ENCODE measurements around the gene CALHM4. TPM values are rescaled to one million over a fixed set of nuclear protein-coding genes. Genes with fewer than 3 reads are reported as not detected.

CALHM4 gene
- total and polyA plus RNA-seq, 2 donors (not counting 3 experiments of a cell fraction or from before 2014, with no cell fraction given): 1.2 TPM; not detected in 1

- Histone ChIP-seq H3K27me3 (ENCODE audit: control insufficient read depth in 2 of 2, insufficient read depth in 2 of 2, low read length in 2 of 2) (no peaks in the 10 kb centered on the region), H3K4me1 (ENCODE audit: control insufficient read depth, extremely low read depth, insufficient read depth, low read length) (no peaks in the 10 kb centered on the region), H2AFZ (ENCODE audit: low read depth, low read length) (no peak overlapping the region), H3K36me3 (ENCODE audit: control insufficient read depth in 2 of 2, extremely low read depth in 1 of 2, insufficient read depth in 2 of 2, low read length in 2 of 2) (no peaks in the 10 kb centered on the region), H3K4me2 (ENCODE audit: insufficient read depth, low read length) (no peak overlapping the region), H3K9me3 (replicated peaks; ENCODE audit: control insufficient read depth, insufficient read depth, low read length) (no peaks in the 10 kb centered on the region), H3K9me1 (replicated peaks; ENCODE audit: control insufficient read depth, extremely low read depth, insufficient read depth, low read length) (no peaks in the 10 kb centered on the region), H3K79me2 (ENCODE audit: control insufficient read depth, insufficient read depth, low read length) (no peaks in the 10 kb centered on the region), H3K9ac (replicated peaks; ENCODE audit: extremely low read depth, insufficient read depth, low read length) (no peak overlapping the region), H3K27ac (ENCODE audit: insufficient read depth, low read depth, low read length) (no peak overlapping the region), H4K20me1 (replicated peaks; ENCODE audit: control insufficient read depth, extremely low read depth, insufficient read depth, low read length) (no peaks in the 10 kb centered on the region), H3K4me3 (replicated peaks in 1 of 3; ENCODE audit: insufficient read depth in 1 of 3, low read depth in 1 of 3, low read length in 3 of 3) (no peak overlapping the region)
- BruUV-seq (replicated peaks): no TSS peak
- intact Hi-C loops (cut with micrococcal nuclease): no loop called here
- ChIA-PET CTCF (interaction anchor here (0.8 to 4.0 kb wide), 5 partner anchors 8 to 256 kb away, joined by 3 to 13 read pairs (median 7); no protein-coding TSS in a partner anchor), POLR2A (no interaction called here)
- TF ChIP-seq MYC (IDR thresholded peaks at IDR 0.05; ENCODE audit: low read depth, low read length) (no peak), MAX (IDR thresholded peaks at IDR 0.05; ENCODE audit: insufficient read depth, insufficient read length) (no peak), JUN (IDR thresholded peaks at IDR 0.05; ENCODE audit: borderline replicate concordance, insufficient read depth, insufficient read length, low read depth) (no peak), GATA2 (IDR thresholded peaks at IDR 0.05; ENCODE audit: insufficient read depth, insufficient read length, low read depth, low read length) (no peak), POLR2A (IDR thresholded peaks at IDR 0.05; ENCODE audit: low read depth, low read length) (no peak), POLR2AphosphoS5 (IDR thresholded peaks at IDR 0.05; ENCODE audit: insufficient read depth, low read depth, low read length) (no peak), FOS (IDR thresholded peaks at IDR 0.05; ENCODE audit: borderline replicate concordance, insufficient read depth, low read length) (no peak), CTCF (IDR thresholded peaks at IDR 0.05; ENCODE audit: extremely low read depth in 1 of 2, insufficient read depth in 1 of 2, low read depth in 1 of 2, low read length in 2 of 2) (no peak), EZH2 (IDR thresholded peaks at IDR 0.05; ENCODE audit: borderline replicate concordance, low read depth, low read length, severe bottlenecking) (no peak)
- FAIRE-seq (no peak), DNase-seq (ENCODE audit: low read depth, low spot score) (no peak)
- dilution Hi-C loops (cut with MboI; ENCODE audit: extremely low pct_ligation_motif_present, low sequenced_read_pairs): no loop called here
Measured at GRCh38 chr6:116543149-116543548, 10.4 kb upstream of the CALHM4 start.

All from endothelial cell of umbilical vein (primary cell).